Stimulated activated CD8-positive, alpha-beta memory T cell treated with anti-CD3 and anti-CD28 coated beads, Interleukin-4, amount 100 ng/mL, for 1 hour (primary cell): ENCODE data around the gene WDFY2.
A peak's percentile ranks its signal among the peaks of the same experiment; 100 is the strongest.
"Not testable (repeated sequence)": the region's sequence is repeated elsewhere in the genome, so short reads cannot be mapped to it uniquely, and the experiment has no call there.

ENCODE experiments used
- DNase-seq, 2 donors: peaks; one replicate each; pipeline ENCODE4 v3.0.0-alpha.2; 2020; ENCODE audit warnings: low read depth in 2 of 2, low spot score in 1 of 2

WDFY2 gene, protein sequence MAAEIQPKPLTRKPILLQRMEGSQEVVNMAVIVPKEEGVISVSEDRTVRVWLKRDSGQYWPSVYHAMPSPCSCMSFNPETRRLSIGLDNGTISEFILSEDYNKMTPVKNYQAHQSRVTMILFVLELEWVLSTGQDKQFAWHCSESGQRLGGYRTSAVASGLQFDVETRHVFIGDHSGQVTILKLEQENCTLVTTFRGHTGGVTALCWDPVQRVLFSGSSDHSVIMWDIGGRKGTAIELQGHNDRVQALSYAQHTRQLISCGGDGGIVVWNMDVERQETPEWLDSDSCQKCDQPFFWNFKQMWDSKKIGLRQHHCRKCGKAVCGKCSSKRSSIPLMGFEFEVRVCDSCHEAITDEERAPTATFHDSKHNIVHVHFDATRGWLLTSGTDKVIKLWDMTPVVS

DNA sequence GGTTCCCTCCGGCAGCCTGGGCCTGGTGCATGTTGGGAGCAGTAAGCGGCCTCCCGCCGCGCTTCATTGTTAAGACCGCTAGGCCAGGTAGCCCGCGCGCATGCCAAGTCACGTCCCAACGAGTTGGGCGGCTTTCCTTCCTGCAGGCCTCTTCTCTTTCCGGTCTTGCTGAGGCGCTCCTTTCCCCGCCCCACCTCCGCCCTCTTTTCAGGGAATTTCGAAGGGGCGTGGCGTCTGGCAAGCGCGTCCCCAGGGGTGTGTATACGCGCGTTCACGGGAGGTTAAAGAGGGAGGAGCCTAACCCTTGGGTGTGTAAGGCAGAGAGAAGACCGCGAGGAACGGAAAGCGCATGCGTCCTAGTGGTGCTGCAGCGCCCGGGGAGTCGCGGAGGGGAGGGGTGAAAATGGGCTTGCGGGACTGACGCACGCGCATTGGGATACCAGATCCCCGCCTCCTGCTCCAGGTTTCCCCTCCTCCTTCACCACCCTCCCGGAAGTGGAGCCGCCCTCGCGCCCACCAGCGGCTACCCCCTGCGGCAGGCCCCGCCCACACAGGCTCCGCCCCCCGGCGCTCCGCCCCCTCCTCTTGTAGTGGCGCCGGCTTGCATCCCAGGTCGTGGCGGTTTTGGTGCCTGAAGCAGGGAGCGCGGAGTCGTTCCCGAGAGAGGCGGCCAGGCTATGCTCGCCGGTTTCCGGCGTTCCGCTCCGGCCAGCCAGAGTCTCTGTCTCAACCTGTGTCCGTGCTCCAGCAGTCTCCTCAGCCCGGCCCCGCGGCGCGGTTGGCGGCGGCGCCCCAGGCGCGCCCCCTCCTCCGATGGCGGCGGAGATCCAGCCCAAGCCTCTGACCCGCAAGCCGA is at the start of gene WDFY2:
WDFY2 (plus strand) TSS at position 588 of the 856 bp plus-strand sequence; CDS start at position 814, 226 bp downstream.
- peak; percentile 97 to 99 for DNase-seq

DNA sequence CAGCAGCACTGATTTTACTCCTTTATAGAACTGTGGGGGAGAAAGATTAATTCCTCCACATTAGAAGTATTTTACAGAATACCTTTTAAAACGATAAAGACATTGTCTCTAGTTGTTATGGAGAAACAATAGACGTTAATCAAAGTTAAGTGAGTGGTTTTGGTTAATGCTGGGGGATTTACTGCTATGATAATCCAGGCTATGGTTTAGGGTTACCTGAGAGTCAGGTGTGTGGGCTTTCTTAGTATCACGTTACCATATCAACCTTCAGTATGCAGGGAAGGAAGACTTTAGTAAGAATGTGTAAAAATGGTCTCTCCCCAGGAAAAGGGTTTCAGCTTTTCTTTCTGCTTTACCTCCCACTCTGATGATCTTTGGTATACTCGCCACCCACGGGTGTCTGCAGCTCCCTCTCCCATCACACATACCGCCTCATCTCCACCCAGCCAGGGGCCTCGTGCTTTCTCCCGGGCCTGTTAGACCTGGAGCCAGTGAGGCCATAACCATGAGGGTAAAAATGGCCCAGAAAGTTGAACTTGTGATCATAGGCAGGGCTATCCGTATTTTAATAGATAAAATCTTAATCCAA is 45.6 kb upstream of the WDFY2 start:
- DNase-seq = no peak

DNA sequence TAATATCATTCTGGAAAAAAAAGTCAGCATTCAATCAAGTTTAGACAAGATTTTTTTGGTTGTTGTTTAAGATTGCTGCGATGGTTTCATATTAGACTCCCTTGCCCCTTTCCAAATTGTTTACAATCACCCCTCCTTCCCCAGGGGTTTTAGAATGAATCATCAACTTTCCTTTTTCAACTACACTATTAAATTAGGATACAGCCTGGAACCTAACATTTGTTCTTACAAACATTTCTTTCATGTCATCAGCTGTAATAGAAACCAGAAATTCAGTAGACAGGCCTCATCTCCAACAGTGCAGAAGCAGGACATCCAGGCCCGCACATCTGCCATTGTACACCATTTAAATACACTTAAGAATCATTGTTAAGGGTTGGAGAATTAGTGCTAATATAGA is 44.4 kb upstream of the WDFY2 start:
- DNase-seq = no peak

DNA sequence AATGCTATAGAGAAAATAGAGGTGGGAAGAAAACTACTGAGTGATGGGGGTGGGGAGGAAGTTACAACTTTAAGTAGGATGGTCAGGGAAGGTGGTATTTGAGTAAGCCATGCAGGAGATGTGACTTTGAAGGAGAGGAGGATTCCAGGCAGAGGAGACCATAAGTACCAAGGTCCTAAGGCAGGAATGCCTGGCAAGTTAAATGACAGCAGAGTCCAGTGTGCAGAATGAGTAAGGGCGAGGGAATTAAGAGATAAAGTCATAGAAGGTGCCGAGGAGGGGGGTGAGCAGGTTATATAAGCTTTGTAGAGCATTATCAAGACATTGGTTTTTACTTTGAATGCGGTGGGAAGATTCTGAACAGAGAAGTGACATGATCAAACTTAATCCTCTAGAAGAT is 43.2 kb upstream of the WDFY2 start:
- DNase-seq = no peak

DNA sequence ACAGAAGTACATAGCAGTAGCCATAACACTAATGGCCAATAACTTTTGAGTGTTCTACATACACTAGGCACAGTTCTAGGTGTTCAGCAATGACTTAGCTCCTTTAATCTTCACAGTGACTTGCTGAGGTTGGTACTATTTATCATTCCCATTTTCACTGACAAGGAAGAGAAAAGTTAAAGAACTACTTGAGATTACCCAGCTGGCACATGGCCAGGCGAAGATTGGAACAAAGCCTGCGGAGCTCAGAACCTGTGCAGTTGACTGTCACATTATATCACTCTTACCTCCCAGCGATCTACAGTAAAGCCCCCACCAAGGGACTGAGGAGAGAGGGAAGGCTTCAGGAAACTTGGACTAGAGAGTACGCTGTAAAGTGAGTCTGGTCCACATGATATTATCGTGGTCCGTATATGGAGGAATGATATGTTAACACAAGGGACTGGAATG is 42.4 kb upstream of the WDFY2 start:
- no peak for DNase-seq

DNA sequence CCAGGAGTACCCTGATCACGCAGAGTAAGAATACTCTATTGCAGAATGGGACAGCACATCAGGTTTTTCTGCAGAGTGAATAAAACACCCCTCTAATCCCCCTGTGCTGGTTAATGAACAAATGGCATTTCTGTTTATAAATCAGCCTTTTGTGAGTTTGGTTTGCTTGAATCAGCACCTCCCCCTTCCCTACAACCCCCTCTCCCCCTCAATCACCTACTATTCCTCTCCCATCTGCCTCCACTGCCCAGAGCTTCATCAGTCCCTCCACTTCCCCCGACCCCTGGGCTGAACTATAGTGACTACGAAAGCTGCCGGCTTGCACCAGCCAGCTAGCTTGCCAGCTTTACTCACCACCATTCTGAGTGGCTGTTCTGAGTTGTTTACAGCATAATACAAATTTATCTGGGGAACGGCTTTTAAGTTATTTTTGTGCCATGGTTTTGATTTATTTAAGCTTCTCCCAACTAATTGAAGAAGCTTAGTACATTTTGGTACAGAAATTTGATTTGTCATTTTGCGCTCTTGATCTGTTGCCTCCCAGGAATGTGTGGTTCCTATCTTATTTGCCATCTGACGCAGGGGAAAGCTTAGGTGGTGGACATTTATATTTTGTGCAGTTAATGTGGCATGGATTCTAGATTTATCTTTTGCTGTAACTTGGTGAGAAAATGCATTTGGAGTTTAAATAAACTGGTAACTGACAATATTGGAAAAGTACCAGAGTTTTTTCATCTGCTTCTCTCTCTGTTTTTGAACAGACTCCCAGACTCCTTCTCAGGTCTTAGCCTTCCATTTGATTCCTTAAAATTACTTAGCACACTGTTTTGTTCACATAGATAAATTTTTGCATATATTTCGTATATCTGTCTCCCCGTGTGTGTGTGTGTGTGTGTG is 41.7 kb upstream of the WDFY2 start:
- no peak for DNase-seq

DNA sequence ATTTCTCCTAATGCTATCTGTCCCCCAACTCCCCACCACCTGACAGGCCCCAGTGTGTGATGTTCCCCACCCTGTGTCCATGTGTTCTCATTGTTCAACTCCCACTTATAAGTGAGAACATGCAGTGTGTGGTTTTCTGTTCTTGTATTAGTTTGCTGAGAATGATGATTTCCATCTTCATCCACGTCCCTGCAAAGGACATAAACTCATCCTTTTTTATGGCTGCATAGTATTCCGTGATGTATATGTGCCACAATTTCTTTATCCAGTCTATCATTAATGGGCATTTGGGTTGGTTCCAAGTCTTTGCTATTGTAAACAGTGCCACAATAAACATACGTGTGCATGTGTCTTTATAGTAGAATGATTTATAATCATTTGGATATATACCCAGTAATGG is 38.8 kb upstream of the WDFY2 start:
- DNase-seq = not testable (repeated sequence)

DNA sequence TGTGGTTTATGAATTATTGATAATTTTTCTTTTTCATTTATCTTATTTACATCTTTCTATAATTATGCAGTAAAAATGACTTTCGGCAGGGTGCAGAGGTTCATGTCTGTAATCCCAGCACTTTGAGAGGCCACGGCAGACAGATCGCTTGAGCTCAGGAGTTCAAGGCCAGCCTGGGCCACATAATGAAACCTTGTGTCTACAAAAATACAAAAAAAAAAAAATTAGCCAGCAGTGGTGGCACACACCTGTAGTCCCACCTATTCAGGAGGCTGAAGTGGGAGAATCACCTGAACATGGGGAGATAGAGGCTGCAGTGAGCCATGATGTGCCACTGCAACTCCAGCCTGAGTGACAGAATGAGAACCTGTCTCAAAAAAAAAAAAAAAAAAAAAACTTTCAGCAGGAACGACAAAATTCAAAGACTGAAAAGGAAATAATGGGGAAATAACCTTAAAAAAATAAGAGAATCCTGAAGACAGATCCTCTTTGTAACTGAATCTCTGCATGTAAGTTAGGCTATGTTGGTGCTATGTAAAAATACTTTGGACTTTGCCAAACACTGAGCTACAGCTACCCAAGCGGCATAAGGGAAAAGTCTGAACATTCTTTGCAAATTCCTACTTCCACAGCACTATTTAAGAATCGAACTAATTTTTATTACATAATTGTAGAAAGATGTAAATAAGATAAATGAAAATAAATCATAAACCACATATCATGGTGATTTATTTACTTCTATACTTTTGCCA is 36.7 kb upstream of the WDFY2 start:
- no peak for DNase-seq

DNA sequence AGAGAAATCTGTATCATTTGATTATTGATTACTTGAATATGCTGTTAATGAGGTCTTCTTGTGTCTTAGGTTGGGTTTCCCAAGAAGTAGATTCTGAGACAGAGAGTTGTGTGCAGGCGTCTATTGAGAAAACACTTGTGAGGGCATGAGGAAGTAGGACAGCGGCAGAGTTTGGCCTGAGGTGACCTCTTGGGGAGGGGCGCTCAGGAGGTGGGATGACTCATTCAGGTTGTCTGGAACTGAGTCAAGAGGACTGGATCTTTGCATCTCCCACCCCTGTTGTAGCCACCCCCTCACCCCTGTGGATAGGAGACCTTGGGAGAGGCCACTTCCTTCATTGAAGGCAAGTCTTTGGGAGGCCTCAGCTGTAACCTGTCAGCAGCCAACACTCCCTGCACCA is 35.2 kb upstream of the WDFY2 start:
- DNase-seq = no peak

DNA sequence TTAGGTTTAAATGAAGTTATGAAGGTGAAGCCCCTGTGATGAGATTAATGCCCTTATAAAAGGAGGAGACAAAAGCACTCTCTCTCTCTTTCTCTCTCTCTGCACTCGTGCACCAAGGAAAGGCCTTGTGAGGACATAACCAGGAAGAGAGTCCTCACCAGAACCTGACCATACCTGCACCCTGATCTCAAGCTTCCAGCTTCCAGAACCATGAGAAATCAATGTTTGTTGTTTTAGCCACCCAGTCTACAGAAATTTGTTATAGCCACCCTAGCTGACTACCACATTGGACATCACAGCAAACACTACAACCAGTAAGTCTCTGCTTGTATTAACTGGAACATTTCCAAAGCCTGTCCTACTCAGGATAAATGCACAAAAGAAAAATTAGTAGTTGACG is 34.7 kb upstream of the WDFY2 start:
- DNase-seq = no peak

DNA sequence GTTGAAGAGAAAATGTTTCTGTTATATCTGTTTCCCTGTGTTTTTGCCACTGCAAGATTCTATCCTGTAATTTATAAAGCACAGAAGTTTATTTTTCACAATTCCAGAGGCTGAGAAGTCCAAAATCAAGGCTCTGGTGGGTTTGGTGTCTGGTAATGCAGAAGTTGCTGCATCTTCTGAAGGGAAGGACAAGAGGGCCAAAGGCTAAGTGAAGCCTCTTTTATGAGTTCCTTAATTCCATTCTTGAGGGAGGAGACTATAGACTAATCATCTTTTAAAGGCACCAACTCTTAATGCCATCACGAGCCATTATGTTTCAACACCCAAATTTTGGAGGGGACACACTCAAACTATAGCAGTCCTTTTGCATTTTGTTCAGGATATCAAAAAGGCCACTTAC is 34.1 kb upstream of the WDFY2 start:
- no peak for DNase-seq

DNA sequence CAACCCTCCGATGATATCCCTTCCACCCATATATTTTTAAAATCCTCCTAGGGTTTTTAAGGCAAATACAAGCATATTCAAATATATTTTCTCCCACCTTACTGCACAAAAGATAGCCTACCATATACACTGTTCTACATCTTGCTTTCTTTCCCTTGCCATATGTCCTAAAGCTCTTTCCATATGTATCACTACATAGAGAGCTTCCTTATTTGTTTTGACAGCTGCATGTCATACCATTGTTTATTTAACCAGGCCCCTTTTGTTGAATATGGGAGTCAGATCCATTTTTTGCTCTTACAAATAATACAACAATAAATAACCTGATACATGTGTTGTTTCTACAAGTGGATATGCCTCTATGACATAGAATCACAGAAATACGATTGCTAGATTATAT is 32.8 kb upstream of the WDFY2 start:
- DNase-seq = no peak

DNA sequence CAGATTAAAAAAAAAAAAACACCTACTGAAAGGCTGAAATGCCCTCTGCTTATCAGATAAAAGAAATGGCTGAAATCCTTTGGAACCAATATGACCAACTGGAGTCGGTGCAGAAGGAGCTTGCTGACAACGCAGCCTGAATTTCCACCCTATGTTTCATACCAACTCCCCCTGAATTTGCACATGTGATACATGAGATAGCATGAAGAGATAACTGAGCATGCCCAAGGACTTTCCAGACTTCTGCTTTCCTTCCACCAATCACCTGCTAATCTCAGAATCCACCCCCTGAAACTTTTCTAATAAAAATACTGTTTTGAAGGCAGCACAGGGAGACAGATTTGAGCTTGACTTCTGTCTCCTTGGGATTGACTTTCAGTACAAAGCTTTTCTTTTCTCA is 32.2 kb upstream of the WDFY2 start:
- DNase-seq = no peak

DNA sequence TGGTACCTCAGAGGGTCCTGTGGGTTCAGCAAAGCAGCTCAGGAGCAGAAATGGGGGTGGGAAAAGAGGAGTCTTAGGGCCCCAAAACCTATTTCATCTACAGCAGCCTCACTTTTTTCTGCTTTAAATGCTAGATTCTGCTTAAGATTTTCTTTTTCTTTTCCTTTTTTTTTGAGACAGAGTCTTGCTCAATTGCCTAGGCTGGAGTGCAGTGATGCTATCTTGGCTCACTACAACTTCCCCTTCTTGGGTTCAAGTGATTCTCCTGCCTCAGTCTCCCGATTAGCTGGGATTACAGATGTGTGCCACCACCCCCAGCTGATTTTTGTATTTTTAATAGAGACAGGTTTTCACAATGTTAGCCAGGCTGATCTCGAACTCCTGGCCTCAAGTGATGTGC is 30.7 kb upstream of the WDFY2 start:
- no peak for DNase-seq

DNA sequence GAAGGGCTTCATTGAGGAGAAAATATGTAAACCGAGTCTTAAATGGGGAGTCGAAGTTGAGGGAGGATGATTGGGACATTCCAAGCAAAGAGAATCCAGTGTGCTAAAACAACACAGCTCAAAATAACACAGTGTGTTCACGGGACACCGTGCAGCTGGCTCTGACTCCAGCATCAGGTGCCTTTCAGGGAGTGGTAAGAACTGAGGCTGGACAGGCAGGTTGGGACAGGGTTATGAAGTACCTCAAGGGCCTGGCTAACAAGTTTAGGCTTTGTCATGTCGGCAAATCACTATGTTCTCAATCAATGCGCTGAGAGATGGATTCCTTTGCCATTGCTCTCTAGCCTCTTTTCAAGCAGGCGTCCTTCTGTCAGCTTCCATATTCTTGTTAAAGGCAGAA is 27.5 kb upstream of the WDFY2 start:
- no peak for DNase-seq

DNA sequence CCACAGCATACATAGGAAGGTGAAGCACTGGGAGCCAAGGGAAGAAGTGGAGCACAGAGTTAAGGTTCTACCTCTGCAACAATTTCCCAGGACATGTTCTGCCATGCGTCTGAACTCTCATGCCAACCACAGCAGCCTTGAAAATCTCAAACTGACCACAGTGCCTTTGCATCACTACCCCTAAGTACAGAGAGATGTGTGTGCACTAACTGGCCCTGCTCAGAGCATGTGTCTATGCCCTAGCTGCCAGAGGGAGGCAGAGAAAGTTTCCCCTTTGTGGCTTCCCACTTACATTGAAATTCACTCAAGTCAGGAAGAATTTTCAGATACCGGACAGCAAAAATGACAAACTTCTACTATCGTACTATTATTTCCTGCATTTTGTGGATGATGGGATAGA is 26.8 kb upstream of the WDFY2 start:
- no peak for DNase-seq

DNA sequence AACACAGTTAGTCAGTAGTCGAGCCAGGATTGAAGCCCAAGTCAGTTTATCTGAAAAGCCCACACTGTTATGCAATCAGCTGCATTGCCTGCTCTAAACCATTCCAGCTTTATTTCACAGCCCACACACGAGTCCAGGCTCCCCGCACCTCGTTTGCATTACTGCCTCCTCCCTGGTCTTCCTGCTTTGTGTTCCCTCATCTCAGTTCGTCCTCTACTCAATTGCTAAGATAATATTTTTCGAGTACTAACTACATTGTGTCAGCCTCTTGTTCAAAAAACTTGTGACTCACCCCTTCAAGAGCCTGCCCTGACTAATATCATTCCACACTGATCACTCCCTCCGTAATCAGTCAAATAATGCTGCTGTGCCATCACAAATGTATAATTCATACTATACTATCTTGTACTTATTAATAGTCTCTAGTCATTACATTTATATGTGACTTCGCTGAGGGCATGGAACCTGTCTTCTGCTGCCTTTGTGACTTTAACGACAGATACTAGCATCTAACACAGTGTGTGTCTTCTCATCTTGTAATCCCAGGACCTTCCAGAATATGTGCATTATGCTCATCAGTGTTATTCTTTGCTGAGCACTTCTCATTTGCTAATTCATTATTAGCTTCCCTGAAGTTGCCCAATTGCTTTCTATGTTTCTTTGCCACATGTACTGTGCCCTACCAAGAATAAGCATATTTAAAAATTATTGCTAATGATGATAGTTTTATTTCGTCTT is 26.2 kb upstream of the WDFY2 start:
- no peak for DNase-seq

DNA sequence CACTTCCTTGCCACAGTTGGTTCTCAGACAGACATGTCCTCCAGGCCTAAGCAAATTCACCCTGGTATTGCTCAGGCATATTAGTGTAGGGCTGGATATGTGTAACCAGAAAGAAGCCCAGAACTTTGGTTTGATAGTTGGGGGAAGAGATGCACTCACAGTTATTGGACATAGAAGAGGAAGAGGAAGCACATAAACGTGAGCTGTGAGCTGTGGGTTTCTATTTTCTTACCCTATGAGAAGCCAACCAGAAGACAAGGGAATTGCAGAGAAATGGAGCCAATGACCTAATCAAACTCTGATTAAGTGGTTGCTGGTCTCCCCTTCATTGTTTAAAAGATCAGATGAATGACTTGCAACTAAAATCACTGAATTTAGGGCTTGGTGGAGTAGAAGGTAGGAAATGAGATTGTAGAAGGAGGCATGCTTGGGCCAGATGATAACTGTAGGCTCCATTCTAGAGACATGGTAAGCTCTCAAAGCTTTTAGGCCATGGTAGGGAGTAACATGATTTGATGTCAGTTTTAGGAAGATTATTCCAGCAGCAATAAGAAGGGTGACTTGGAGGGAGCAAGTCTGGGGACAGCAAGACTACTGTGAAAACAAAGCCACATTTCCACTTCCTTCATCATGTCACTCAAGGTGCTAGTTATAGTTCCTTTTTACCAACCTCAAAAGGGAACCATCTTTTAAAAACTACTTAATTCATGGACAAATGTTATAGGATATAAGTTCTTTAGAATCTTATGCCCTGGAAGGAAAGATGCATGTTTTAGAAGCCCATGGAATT is 24.1 kb upstream of the WDFY2 start:
- DNase-seq = no peak
